Smooth muscle cell (in vitro differentiated cells): Measurements from ENCODE around the gene RNFT1. TPM values are rescaled to one million over a fixed set of nuclear protein-coding genes. Genes with fewer than 3 reads are reported as not detected.
"Not testable (repeated sequence)": the region's sequence is repeated elsewhere in the genome, so short reads cannot be mapped to it uniquely, and the experiment has no call there.

Experiments
- DNase-seq: peaks from one replicate; lab custom pipeline; 2025; ENCODE audit not compliant: unreplicated experiment; lab: John Stamatoyannopoulos, UW
- H2AFZ ChIP-seq: fragments of 200-600 bp; sonication (generic); 2 replicates; pipeline ENCODE4 v1.6.0; 2016; ENCODE audit warnings: antibody characterized with exemption, low read depth, mild to moderate bottlenecking
- H3F3A ChIP-seq: fragments of 200-600 bp; sonication (generic); 2 replicates; pipeline ENCODE4 v1.6.0; 2017; ENCODE audit warnings: antibody characterized with exemption, low read depth
- H3K27ac ChIP-seq: fragments of 200-600 bp; sonication (generic); 2 replicates; pipeline ENCODE4 v1.5.1; 2016; ENCODE audit warnings: low read depth, mild to moderate bottlenecking
- H3K27me3 ChIP-seq: fragments of 200-600 bp; sonication (generic); 2 replicates; pipeline ENCODE4 v1.6.1; 2016; ENCODE audit warnings: low read depth, mild to moderate bottlenecking
- H3K36me3 ChIP-seq: fragments of 200-600 bp; sonication (generic); 2 replicates; pipeline ENCODE4 v1.5.1; 2016; ENCODE audit warnings: low read depth
- H3K4me1 ChIP-seq: fragments of 200-600 bp; sonication (generic); 2 replicates; pipeline ENCODE4 v1.5.1; 2016; ENCODE audit warnings: low read depth
- H3K4me2 ChIP-seq: fragments of 200-600 bp; sonication (generic); 2 replicates; pipeline ENCODE4 v1.6.0; 2016; ENCODE audit warnings: mild to moderate bottlenecking
- H3K4me3 ChIP-seq: fragments of 200-600 bp; sonication (generic); 2 replicates; pipeline ENCODE4 v1.5.1; 2016; ENCODE audit warnings: mild to moderate bottlenecking
- H3K79me2 ChIP-seq: fragments of 200-600 bp; sonication (generic); 2 replicates; pipeline ENCODE4 v1.6.0; 2016; ENCODE audit warnings: low read depth, mild to moderate bottlenecking
- H3K9ac ChIP-seq: fragments of 200-600 bp; sonication (generic); 2 replicates; pipeline ENCODE4 v1.6.0; 2016; ENCODE audit warnings: low read depth
- H3K9me3 ChIP-seq: fragments of 200-600 bp; sonication (generic); replicated peaks from 2 replicates; pipeline ENCODE4 v1.5.1; 2016; ENCODE audit warnings: low read depth
- H4K20me1 ChIP-seq: fragments of 200-600 bp; sonication (generic); 2 replicates; pipeline ENCODE4 v1.6.0; 2016; ENCODE audit warnings: low read depth
- WGBS: methylation state at CpG from one replicate; pipeline ENCODE4 v1.1.7; 2016; ENCODE audit warnings: low lambda C conversion rate; 5-methylcytosine and 5-hydroxymethylcytosine counted together
- polyA plus RNA-seq: library from polyadenylated mRNA; unstranded; fragments of >200 nt; fragmentation: Nextera tagmentation; extraction: Ambion mirVana; gene quantifications from 2 replicates; pipeline ENCODE4 v1.2.1, GENCODE V29; 2016
- total RNA-seq: library from RNA; depleted of rRNA; stranded (reverse); fragments of >200 nt; gene quantifications from 2 replicates; pipeline ENCODE4 v1.2.3, GENCODE V29; 2014
- TF ChIP-seq, protein P1 (sequence below): fragments of 200-600 bp; sonication (generic); IDR thresholded peaks from 2 replicates; pipeline ENCODE4 v1.5.1; 2017; ENCODE audit warnings: borderline replicate concordance, mild to moderate bottlenecking, antibody characterized with exemption; ENCODE audit not compliant: insufficient read depth, poor library complexity, severe bottlenecking

RNFT1 gene
- total RNA-seq: 24.0 and 40.0 TPM in 2 replicates
- polyA plus RNA-seq: 14.5 and 23.9 TPM in 2 replicates

DNA sequence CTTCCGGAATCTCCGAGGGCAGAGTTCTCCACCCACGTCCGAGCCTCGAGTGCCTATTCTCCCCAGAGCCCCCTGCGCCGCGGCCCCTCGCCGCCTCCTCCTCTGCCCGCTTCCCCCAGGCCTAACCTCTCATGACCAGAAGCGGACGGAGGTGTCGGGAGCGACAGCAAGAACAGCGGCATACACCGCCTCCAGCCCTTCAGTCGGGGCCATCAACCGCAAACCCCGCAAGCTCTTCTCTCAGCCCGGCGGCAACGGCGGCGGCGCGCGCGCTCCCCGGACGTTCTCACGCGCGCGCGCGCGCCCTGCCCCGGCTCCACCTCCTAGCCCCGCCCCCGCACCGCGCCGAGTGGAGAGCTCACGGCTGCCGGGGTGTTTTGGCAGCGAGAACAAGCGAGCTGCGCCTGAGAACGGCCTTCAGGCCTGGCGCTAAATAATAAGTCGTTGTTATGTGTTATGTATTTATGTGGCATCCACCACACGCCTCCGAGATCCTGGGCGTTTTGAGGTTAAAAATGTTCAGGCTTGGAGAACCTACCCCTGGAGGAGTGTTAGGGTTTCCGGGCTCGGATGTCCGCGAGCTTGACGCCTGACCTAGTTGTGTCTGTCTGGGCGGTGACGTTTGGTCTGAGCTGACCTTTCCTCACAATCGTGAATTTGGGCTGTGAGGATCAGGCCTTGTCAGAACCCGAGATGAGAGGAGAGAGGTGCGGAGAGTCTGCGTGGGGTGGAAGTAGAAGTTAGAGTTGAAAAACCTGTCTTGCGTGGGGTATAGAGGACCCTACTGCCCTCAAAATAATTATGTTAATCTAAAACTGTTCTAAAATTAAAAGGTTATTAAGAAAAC, at the start of gene RNFT1:
Gene RNFT1, minus strand, starts transcription at position 259 of the 847 bp plus-strand sequence. Its CDS starts 77 bp downstream, at position 182.
- Histone ChIP-seq H2AFZ (peak within 1 kb of the TSS; percentile 99), H4K20me1 (no peaks in the 10 kb centered on the region), H3K9me3 (no peaks in the 10 kb centered on the region), H3K4me2 (peak within 1 kb of the TSS; percentile 95), H3F3A (no peaks in the 10 kb centered on the region), H3K9ac (peak within 1 kb of the TSS; percentile 95), H3K4me3 (peak within 1 kb of the TSS; percentile 84), H3K4me1 (no peaks in the 10 kb centered on the region), H3K27me3 (no peaks in the 10 kb centered on the region), H3K79me2 (peaks cover 14% of the 10 kb centered on the region), H3K27ac (peak within 1 kb of the TSS; percentile 91), H3K36me3 (no peaks in the 10 kb centered on the region)
- DNase-seq: peak; percentile 67
- WGBS: 2% methylated on average over 60 of the region's 67 CpGs
- TF ChIP-seq, protein P1, sequence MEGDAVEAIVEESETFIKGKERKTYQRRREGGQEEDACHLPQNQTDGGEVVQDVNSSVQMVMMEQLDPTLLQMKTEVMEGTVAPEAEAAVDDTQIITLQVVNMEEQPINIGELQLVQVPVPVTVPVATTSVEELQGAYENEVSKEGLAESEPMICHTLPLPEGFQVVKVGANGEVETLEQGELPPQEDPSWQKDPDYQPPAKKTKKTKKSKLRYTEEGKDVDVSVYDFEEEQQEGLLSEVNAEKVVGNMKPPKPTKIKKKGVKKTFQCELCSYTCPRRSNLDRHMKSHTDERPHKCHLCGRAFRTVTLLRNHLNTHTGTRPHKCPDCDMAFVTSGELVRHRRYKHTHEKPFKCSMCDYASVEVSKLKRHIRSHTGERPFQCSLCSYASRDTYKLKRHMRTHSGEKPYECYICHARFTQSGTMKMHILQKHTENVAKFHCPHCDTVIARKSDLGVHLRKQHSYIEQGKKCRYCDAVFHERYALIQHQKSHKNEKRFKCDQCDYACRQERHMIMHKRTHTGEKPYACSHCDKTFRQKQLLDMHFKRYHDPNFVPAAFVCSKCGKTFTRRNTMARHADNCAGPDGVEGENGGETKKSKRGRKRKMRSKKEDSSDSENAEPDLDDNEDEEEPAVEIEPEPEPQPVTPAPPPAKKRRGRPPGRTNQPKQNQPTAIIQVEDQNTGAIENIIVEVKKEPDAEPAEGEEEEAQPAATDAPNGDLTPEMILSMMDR: no peak

GRCh38 chr17:60009326-60009725, 44.8 kb upstream of the RNFT1 start:
- H2AFZ ChIP-seq, H3K27ac ChIP-seq, H3F3A ChIP-seq, H3K4me1 ChIP-seq, H3K9ac ChIP-seq, H3K9me3 ChIP-seq, H4K20me1 ChIP-seq, H3K4me3 ChIP-seq, H3K36me3 ChIP-seq, DNase-seq, H3K4me2 ChIP-seq, H3K79me2 ChIP-seq, H3K27me3 ChIP-seq: not testable (repeated sequence)
- WGBS: 96% methylated on average over 11 of the region's 13 CpGs

- H3F3A ChIP-seq, H3K27me3 ChIP-seq, H2AFZ ChIP-seq, H3K4me1 ChIP-seq, H4K20me1 ChIP-seq, H3K9me3 ChIP-seq, H3K79me2 ChIP-seq, H3K4me3 ChIP-seq, H3K9ac ChIP-seq, H3K27ac ChIP-seq, H3K4me2 ChIP-seq, DNase-seq, H3K36me3 ChIP-seq: not testable (repeated sequence)
- WGBS: 81% methylated on average over 8 of the region's 16 CpGs
Measured at GRCh38 chr17:60008377-60008776, 43.8 kb upstream of the RNFT1 start.

- TF ChIP-seq, protein P1: no peak
- Histone ChIP-seq H2AFZ (no peak overlapping the region), H3K36me3 (no peaks in the 10 kb centered on the region), H3K27ac (no peak overlapping the region), H3K79me2 (no peaks in the 10 kb centered on the region), H3K9me3 (no peaks in the 10 kb centered on the region), H3K4me3 (no peak overlapping the region), H4K20me1 (no peaks in the 10 kb centered on the region), H3K27me3 (no peaks in the 10 kb centered on the region), H3K4me2 (no peak overlapping the region), H3K9ac (no peak overlapping the region), H3F3A (no peaks in the 10 kb centered on the region), H3K4me1 (no peaks in the 10 kb centered on the region)
- DNase-seq: no peak
- 93% methylated on average over 13 of the region's 13 CpGs for WGBS
Measured at GRCh38 chr17:60006160-60006559, 41.6 kb upstream of the RNFT1 start.

DNA sequence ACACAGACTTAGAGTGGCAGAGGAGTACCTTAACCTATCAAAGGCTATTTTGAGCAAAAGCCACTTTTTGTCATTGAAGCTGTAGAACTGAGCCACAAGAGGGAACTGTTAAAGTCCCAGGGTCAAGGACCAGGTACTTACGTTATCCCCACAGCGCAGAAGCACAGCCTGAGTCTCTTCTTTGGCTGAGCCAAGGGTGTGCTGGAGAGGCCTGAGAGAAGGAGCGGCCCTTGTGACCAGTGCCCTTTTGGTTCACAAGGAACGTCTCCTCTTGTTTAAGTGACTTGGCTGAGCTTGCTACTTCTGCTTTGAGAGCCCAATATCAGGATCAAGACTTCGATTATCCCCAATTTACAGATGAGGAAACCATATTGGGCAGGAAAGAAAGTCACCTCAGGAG, 40.0 kb upstream of the RNFT1 start:
- H3K4me1 ChIP-seq, H2AFZ ChIP-seq, H3F3A ChIP-seq, H3K27me3 ChIP-seq, H4K20me1 ChIP-seq, DNase-seq, H3K9ac ChIP-seq, H3K4me3 ChIP-seq, H3K27ac ChIP-seq, H3K79me2 ChIP-seq, H3K9me3 ChIP-seq, H3K36me3 ChIP-seq, H3K4me2 ChIP-seq: not testable (repeated sequence)
- WGBS: 88% methylated on average over 5 of the region's 5 CpGs

GRCh38 chr17:60002405-60002804, 37.9 kb upstream of the RNFT1 start:
- H3K9ac ChIP-seq, H3F3A ChIP-seq, H3K4me1 ChIP-seq, H2AFZ ChIP-seq, H4K20me1 ChIP-seq, H3K27me3 ChIP-seq, H3K4me2 ChIP-seq, H3K4me3 ChIP-seq, H3K9me3 ChIP-seq, DNase-seq, H3K79me2 ChIP-seq, H3K27ac ChIP-seq, H3K36me3 ChIP-seq: not testable (repeated sequence)
- WGBS: 90% methylated on average over 3 of the region's 3 CpGs

DNA sequence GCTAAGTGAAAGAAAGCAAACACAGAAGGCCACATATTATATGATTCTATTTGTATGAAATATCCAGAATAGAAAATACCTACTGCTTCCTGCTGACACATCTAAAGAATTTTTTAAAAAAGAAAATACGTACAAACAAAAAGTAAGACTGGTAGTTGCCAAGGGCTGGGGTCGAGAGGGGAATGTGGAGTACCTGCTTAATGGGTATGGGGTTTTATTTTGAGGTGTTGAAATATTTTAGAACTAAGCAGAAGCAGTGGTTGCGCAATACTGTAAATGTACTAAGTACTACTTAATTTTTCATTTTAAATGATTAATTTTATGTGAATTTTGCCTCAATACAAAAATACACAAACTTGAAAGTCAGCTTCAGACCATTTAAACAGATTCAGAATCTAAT, 32.1 kb upstream of the RNFT1 start:
- H3K27me3 ChIP-seq, H3K79me2 ChIP-seq, DNase-seq, H3K4me2 ChIP-seq, H3F3A ChIP-seq, H3K9ac ChIP-seq, H2AFZ ChIP-seq, H3K4me3 ChIP-seq, H3K36me3 ChIP-seq, H3K4me1 ChIP-seq, H3K9me3 ChIP-seq, H3K27ac ChIP-seq, H4K20me1 ChIP-seq: not testable (repeated sequence)
- WGBS: 91% methylated on average over 3 of the region's 3 CpGs
